IMR-90 (cell line): ENCODE data around the gene TAAR9.

ENCODE experiments used
- CEBPB ChIP-seq: IDR thresholded peaks from 2 replicates; pipeline ENCODE4 v1.6.1; 2012; ENCODE audit warnings: low read depth, low read length, improper control_type of control experiment
- CHD1 ChIP-seq: IDR thresholded peaks from 2 replicates; pipeline ENCODE4 v1.6.1; 2012; ENCODE audit warnings: low read depth, low read length, improper control_type of control experiment
- CTCF ChIP-seq: conservative IDR thresholded peaks from 2 replicates; pipeline ENCODE4 v1.5.1; 2012; ENCODE audit warnings: mild to moderate bottlenecking, low read depth, low read length, improper control_type of control experiment
- FOS ChIP-seq: fragments of 150-350 bp; IDR thresholded peaks from 2 replicates; pipeline ENCODE4 v1.6.1; 2016; ENCODE audit warnings: low read depth, low read length
- MAFK ChIP-seq: IDR thresholded peaks from 2 replicates; pipeline ENCODE4 v1.6.1; 2012; ENCODE audit warnings: low read depth, low read length, improper control_type of control experiment
- MAZ ChIP-seq: IDR thresholded peaks from 2 replicates; pipeline ENCODE4 v1.6.1; 2012; ENCODE audit warnings: low read depth, mild to moderate bottlenecking, low read length, improper control_type of control experiment, moderate library complexity, borderline replicate concordance
- MXI1 ChIP-seq: IDR thresholded peaks from 2 replicates; pipeline ENCODE4 v1.6.1; 2012; ENCODE audit warnings: low read depth, mild to moderate bottlenecking, low read length, moderate library complexity, borderline replicate concordance
- NFE2L2 ChIP-seq: fragments of 150-350 bp; IDR thresholded peaks from 2 replicates; pipeline ENCODE4 v1.6.1; 2016; ENCODE audit warnings: low read depth, mild to moderate bottlenecking, low read length
- POLR2A ChIP-seq: IDR thresholded peaks from 2 replicates; pipeline ENCODE4 v1.6.1; 2012; ENCODE audit warnings: mild to moderate bottlenecking, low read depth, low read length
- RAD21 ChIP-seq: IDR thresholded peaks from 2 replicates; pipeline ENCODE4 v1.6.1; 2012; ENCODE audit warnings: low read length, improper control_type of control experiment
- RFX5 ChIP-seq: IDR thresholded peaks from 2 replicates; pipeline ENCODE4 v1.8.0; 2012; ENCODE audit warnings: low read depth, mild to moderate bottlenecking, low read length, moderate library complexity
- SMC3 ChIP-seq: fragments of 150-350 bp; IDR thresholded peaks from 2 replicates; pipeline ENCODE4 v1.6.1; 2016; ENCODE audit warnings: low read depth, mild to moderate bottlenecking, antibody characterized with exemption, low read length, moderate library complexity
- TF ChIP-seq, protein P1 (sequence below): fragments of 150-350 bp; IDR thresholded peaks from 2 replicates; pipeline ENCODE4 v1.6.1; 2016; ENCODE audit warnings: low read depth, mild to moderate bottlenecking, low read length, moderate library complexity, borderline replicate concordance
- TF ChIP-seq, protein P2 (sequence below): fragments of 150-350 bp; IDR thresholded peaks from 2 replicates; pipeline ENCODE4 v1.6.1; 2017; ENCODE audit warnings: mild to moderate bottlenecking, antibody characterized with exemption, low read length, low read depth

DNA sequence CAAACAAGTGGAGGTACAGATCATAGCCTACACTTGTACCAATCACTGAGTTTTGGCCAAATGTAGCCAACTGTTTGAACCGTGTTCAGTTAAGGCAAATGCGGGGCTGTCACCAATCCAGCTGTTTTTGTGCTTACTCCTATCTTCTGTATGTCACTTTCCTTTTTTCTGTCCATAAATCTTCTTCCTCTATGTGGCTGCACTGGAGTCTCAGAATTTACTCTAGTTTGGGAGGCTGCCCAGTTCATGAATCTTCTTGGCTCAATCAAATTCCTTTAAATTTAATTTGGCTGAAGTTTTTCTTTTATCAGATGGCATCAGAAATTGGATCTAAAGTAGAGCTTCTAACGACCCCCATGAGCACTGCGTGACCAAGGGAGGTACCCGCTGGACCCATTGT, 13.4 kb upstream of the TAAR9 start:
- no peak for TF ChIP-seq CTCF
- no peak for TF ChIP-seq POLR2A
- TF ChIP-seq FOS: no peak
- TF ChIP-seq RAD21: no peak
- TF ChIP-seq, protein P1, sequence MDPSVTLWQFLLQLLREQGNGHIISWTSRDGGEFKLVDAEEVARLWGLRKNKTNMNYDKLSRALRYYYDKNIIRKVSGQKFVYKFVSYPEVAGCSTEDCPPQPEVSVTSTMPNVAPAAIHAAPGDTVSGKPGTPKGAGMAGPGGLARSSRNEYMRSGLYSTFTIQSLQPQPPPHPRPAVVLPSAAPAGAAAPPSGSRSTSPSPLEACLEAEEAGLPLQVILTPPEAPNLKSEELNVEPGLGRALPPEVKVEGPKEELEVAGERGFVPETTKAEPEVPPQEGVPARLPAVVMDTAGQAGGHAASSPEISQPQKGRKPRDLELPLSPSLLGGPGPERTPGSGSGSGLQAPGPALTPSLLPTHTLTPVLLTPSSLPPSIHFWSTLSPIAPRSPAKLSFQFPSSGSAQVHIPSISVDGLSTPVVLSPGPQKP: no peak
- no peak for TF ChIP-seq MAFK
- TF ChIP-seq, protein P2, sequence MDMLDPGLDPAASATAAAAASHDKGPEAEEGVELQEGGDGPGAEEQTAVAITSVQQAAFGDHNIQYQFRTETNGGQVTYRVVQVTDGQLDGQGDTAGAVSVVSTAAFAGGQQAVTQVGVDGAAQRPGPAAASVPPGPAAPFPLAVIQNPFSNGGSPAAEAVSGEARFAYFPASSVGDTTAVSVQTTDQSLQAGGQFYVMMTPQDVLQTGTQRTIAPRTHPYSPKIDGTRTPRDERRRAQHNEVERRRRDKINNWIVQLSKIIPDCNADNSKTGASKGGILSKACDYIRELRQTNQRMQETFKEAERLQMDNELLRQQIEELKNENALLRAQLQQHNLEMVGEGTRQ: no peak
- TF ChIP-seq RFX5: no peak
- no peak for TF ChIP-seq MXI1
- TF ChIP-seq MAZ: no peak
- TF ChIP-seq CHD1: no peak
- no peak for TF ChIP-seq SMC3
- no peak for TF ChIP-seq CEBPB
- no peak for TF ChIP-seq NFE2L2
